HG03439 (cell line): ENCODE measurements around the gene HIVEP3.

Source experiments
- ATAC-seq: cut with Tn5 transposase; IDR thresholded peaks from one replicate; pipeline ENCODE4 v1.9.1; 2021; ENCODE audit warnings: mild to moderate bottlenecking, moderate library complexity; ENCODE audit not compliant: unreplicated experiment

The HIVEP3 gene

DNA sequence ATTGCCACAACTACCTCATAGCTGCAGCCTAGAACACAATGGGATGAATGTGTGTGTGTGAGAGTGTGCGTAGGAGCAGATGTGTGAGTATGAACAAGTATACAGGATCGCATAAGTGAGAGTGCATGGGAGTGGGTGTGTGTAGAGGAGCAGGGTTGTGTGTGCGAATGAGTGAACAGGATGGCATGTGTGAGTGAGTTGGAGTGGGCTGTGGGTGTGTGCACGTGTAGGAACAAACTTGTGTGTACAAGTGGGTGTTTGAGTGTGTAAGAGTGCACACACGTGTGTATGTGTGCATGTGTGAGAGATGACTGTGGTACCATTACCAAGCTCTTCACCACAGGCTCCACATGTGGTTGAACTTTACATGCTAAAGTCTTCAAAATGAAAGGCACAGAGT is 258.8 kb downstream of the HIVEP3 start:
- ATAC-seq = no peak

DNA sequence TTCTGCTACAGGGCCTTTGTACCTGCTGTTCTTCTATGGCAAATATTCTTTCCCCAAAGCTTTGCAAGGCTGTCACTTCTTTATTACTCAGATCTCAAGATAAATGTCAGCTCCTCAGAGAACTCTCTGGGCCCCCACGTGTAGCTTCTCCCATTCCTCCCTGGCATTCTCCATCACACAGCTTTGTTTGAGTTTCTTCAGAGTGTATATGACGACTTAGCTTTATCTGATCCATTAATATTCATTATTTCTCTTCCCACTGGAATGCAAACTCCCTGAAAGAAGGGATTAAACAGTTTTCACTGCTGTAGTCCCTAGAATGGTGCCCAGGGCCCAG is 259.6 kb downstream of the HIVEP3 start:
- no peak for ATAC-seq

DNA sequence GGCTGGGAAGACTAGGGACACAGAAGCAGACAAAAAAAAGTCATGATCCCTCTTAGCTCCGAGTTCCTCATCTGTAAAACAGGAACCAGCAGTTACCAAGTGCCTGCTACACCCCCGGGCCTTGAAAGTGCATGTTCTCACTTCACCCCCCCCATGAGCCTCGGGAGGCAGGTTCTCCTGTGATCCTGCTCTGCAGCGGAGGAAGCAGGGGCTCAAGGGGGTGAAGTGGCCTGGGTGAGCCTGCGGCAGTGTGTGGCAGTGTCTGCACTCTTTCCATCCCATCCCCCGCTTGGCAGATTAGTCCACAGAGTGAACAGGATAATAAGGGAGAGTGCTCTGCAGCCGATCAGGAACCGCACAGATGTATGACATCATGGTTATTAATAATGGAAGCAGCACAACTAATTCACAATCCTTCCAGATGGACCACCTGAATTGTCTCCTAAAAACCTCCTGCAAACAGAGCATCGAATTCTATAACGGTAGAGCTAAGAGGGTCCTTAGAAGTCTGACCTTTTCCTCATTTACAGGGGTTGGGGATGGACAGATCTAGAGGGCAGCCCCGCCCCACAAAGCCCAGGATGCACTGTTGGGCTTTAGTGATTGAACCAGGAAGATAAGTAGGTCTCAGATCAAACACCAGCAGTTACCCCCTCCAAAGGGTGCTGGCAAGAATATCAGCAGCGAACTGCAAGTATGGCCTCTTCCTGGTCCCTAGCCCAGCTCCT is 260.1 kb downstream of the HIVEP3 start:
- ATAC-seq = no peak

GRCh38 chr1:41657679-41658295 is 260.9 kb downstream of the HIVEP3 start:
- ATAC-seq = no peak

GRCh38 chr1:41656825-41657500 is 261.8 kb downstream of the HIVEP3 start:
- no peak for ATAC-seq

- no peak for ATAC-seq
Measured at GRCh38 chr1:41656068-41656467, 262.7 kb downstream of the HIVEP3 start.

GRCh38 chr1:41655632-41656031 is 263.1 kb downstream of the HIVEP3 start:
- ATAC-seq = no peak

GRCh38 chr1:41653574-41653973 is 265.1 kb downstream of the HIVEP3 start:
- ATAC-seq = no peak

GRCh38 chr1:41652384-41653265 is 266.1 kb downstream of the HIVEP3 start:
- ATAC-seq = no peak

DNA sequence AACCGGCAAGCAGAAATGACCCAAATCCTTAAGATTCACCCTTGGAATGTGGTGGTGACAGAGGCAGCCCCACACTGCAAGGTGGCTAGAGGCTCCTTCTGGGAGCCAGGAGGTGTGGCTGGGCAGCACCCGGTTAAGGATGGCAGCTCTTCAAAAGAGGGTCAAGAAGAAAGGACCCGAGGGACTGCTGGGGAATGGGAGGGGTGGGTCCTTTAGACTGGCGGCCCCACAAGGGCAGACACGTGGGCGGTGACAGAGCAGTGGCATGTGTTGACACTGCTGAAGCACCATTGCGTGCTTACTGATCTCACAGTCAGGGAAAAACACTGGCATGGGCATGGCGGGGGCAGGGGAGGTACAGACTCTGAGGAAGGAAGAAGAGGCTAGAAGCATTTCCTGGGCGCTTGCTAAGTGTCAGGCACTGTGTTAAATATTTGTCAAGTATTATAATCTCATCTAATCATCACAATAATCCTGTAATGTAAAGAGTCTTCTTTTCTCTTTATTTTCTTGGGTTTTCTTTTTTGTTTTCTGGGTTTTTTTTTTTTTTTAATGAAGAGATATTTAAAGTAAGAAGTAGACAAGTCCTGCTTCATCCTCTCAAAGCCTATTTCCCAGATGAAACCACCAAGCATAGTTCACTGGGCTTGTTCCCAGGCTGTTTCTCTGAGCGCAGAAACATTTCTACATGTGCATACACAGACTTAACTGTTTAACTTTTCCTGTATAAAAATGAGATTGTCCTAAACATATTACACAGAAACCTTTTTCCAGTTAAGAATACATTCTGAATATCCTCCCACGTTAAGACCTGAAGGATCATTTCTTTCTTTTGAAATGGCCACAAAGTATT is 268.5 kb downstream of the HIVEP3 start:
- ATAC-seq = no peak

- ATAC-seq = no peak
Measured at GRCh38 chr1:41649396-41650027, 269.2 kb downstream of the HIVEP3 start.

- ATAC-seq = no peak
Measured at GRCh38 chr1:41648844-41649243, 269.9 kb downstream of the HIVEP3 start.

DNA sequence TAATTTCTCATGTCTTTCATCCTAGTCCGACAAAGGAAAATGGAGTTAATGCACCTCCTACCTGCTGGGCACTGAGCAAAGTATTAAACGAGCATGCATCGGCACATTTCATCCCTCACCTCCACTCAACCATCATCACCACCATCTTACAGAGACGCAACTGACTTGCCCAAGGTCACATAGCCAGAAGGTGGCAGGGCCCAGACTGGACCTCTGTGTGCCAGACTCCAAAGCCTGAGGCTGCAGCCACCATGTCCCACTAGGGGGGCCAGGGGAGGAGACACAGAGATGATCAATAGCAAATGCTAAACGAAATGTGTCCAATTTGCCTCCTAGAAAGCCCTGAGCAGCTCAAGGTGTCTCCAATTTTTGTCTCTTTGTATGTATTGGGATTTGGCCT is 270.5 kb downstream of the HIVEP3 start:
- ATAC-seq = no peak

- no peak for ATAC-seq
Measured at GRCh38 chr1:41647221-41648135, 271.2 kb downstream of the HIVEP3 start.

- no peak for ATAC-seq
Measured at GRCh38 chr1:41646186-41646585, 272.5 kb downstream of the HIVEP3 start.

- ATAC-seq = no peak
Measured at GRCh38 chr1:41645062-41645461, 273.7 kb downstream of the HIVEP3 start.

GRCh38 chr1:41642922-41643821 is 275.6 kb downstream of the HIVEP3 start:
- no peak for ATAC-seq
